ENCODE measurements around the gene DSE. TPM values are rescaled to one million over a fixed set of nuclear protein-coding genes. Genes with fewer than 3 reads are reported as not detected.

The DSE gene
- total and polyA plus RNA-seq, 2 donors (not counting 1 experiment from before 2014, with no cell fraction given) = 8.3 to 8.6 TPM

DNA sequence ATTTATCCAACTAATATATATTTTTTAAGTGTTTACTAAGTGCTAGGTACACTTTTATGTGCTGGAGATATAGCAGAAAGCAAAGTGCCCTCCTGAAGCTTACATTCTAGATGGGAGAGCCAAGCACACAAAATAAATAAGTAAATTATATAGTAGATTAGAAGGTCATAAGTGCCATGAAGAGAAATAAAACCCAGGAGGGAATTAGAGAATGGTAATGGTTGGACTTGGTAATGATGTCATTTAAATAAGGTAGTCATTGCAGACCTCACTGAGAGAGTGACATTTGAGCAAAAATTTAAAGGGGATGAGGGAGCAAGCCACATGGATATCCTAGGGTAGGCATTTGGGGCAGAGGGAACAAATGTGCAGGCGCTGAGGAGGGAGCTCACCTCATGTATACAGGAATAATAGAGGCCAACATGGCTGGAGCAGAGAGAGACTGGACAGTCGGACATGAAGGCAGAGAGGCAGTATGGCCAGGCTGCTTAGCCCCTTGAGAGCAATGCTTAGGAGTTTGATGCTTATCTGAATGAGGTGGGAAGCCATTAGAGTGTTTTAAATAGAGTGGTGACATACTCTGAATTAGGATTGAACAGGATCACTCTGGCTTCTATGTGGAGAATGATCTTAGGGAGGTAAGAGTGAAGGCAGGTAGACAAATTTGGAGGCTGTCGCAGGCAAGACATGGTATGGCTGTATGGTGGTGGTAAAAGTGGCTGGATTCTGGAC is 14.1 kb downstream of the DSE start:
- H3K9me3 Mint-ChIP-seq (ENCODE audit: insufficient read depth) = no peaks in the 10 kb centered on the region
- CTCF ChIA-PET = no interaction called here
- Histone ChIP-seq H3K27ac (ENCODE audit: low read length in 2 of 2) (no peak overlapping the region), H2AFZ (ENCODE audit: insufficient read depth, low read depth, low read length, poor library complexity, severe bottlenecking) (no peak overlapping the region), H3K9me3 (ENCODE audit: control extremely low read depth in 1 of 3, control insufficient read depth in 2 of 3, insufficient read depth in 1 of 3, low read length in 2 of 3) (no peaks in the 10 kb centered on the region), H3K9ac (ENCODE audit: low read length) (no peak overlapping the region), H3K27me3 (replicated peaks in 1 of 4; ENCODE audit: control extremely low read depth in 1 of 4, control insufficient read depth in 3 of 4, insufficient read depth in 4 of 4, low read length in 3 of 4) (no peaks in the 10 kb centered on the region), H3K4me3 (ENCODE audit: control extremely low read depth in 1 of 5, extremely low read depth in 1 of 5, insufficient read depth in 1 of 5, low read depth in 2 of 5, low read length in 4 of 5) (no peak overlapping the region), H4K20me1 (ENCODE audit: control insufficient read depth, insufficient read depth, low read length, poor library complexity, severe bottlenecking) (peaks cover 6% of the 10 kb centered on the region), H3K4me1 (ENCODE audit: control insufficient read depth in 2 of 2, insufficient read depth in 2 of 2, low read length in 2 of 2) (peaks cover 20 to 23% of the 10 kb centered on the region in 2 donors), H3K36me3 (replicated peaks in 1 of 2; ENCODE audit: control extremely low read depth in 1 of 2, control insufficient read depth in 1 of 2, extremely low read depth in 1 of 2, insufficient read depth in 2 of 2, low read length in 1 of 2) (peaks cover 0 to 1% of the 10 kb centered on the region in 2 experiments), H3K79me2 (ENCODE audit: control insufficient read depth, insufficient read depth, low read length) (peaks cover 68% of the 10 kb centered on the region), H3K4me2 (replicated peaks; ENCODE audit: low read depth, low read length, poor library complexity, severe bottlenecking) (no peak overlapping the region)
- peaks cover 33% of the 10 kb centered on the region for H3K4me1 Mint-ChIP-seq
- TF ChIP-seq EZH2 (IDR thresholded peaks at IDR 0.05; ENCODE audit: borderline replicate concordance, insufficient read depth, low read depth, low read length, poor library complexity, severe bottlenecking) = no peak
- TF ChIP-seq, protein P1, sequence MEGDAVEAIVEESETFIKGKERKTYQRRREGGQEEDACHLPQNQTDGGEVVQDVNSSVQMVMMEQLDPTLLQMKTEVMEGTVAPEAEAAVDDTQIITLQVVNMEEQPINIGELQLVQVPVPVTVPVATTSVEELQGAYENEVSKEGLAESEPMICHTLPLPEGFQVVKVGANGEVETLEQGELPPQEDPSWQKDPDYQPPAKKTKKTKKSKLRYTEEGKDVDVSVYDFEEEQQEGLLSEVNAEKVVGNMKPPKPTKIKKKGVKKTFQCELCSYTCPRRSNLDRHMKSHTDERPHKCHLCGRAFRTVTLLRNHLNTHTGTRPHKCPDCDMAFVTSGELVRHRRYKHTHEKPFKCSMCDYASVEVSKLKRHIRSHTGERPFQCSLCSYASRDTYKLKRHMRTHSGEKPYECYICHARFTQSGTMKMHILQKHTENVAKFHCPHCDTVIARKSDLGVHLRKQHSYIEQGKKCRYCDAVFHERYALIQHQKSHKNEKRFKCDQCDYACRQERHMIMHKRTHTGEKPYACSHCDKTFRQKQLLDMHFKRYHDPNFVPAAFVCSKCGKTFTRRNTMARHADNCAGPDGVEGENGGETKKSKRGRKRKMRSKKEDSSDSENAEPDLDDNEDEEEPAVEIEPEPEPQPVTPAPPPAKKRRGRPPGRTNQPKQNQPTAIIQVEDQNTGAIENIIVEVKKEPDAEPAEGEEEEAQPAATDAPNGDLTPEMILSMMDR (IDR thresholded peaks at IDR 0.05) = no peak
- DNase-seq = no peak
- no peak for ATAC-seq (ENCODE audit: low read depth)
- no peak overlapping the region for H3K27ac Mint-ChIP-seq
- H3K27me3 Mint-ChIP-seq = no peaks in the 10 kb centered on the region
- POLR2A ChIA-PET = no interaction called here
- no peak overlapping the region for H3K4me3 Mint-ChIP-seq
- intact Hi-C loops (cut with micrococcal nuclease) = no loop called here
- 92% methylated on average over 3 of the region's 3 CpGs for WGBS (ENCODE audit: insufficient coverage)

DNA sequence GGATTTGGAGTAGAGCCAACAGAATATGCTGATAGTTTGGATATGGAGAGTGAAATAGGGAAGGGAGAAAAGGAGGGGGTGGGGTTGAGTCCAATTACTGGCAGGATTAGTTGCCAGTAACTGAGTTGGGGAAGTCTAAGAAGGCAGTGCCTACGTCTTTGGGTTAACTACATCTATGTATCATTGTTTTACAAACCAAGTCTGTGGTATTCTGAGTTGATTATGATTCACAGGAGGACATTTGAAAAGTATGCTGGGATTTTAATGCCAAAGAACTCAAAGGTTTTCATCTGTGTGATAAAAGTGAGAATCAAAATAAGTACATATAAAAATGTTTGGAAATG is 14.7 kb downstream of the DSE start:
- DNase-seq (no peak), ATAC-seq (ENCODE audit: low read depth) (no peak)
- Histone ChIP-seq H3K79me2 (ENCODE audit: control insufficient read depth, insufficient read depth, low read length) (peaks cover 68% of the 10 kb centered on the region), H3K4me3 (ENCODE audit: control extremely low read depth in 1 of 5, extremely low read depth in 1 of 5, insufficient read depth in 1 of 5, low read depth in 2 of 5, low read length in 4 of 5) (no peak overlapping the region), H3K9ac (ENCODE audit: low read length) (no peak overlapping the region), H3K36me3 (replicated peaks in 1 of 2; ENCODE audit: control extremely low read depth in 1 of 2, control insufficient read depth in 1 of 2, extremely low read depth in 1 of 2, insufficient read depth in 2 of 2, low read length in 1 of 2) (peaks cover 0 to 1% of the 10 kb centered on the region in 2 experiments), H3K4me1 (ENCODE audit: control insufficient read depth in 2 of 2, insufficient read depth in 2 of 2, low read length in 2 of 2) (peaks cover 24 to 27% of the 10 kb centered on the region in 2 donors), H2AFZ (ENCODE audit: insufficient read depth, low read depth, low read length, poor library complexity, severe bottlenecking) (no peak overlapping the region), H3K4me2 (replicated peaks; ENCODE audit: low read depth, low read length, poor library complexity, severe bottlenecking) (no peak overlapping the region), H3K27ac (ENCODE audit: low read length in 2 of 2) (no peak overlapping the region), H3K27me3 (replicated peaks in 1 of 4; ENCODE audit: control extremely low read depth in 1 of 4, control insufficient read depth in 3 of 4, insufficient read depth in 4 of 4, low read length in 3 of 4) (no peaks in the 10 kb centered on the region), H4K20me1 (ENCODE audit: control insufficient read depth, insufficient read depth, low read length, poor library complexity, severe bottlenecking) (peaks cover 6% of the 10 kb centered on the region), H3K9me3 (ENCODE audit: control extremely low read depth in 1 of 3, control insufficient read depth in 2 of 3, insufficient read depth in 1 of 3, low read length in 2 of 3) (no peaks in the 10 kb centered on the region)
- TF ChIP-seq, protein P1 (IDR thresholded peaks at IDR 0.05) = no peak
- TF ChIP-seq EZH2 (IDR thresholded peaks at IDR 0.05; ENCODE audit: borderline replicate concordance, insufficient read depth, low read depth, low read length, poor library complexity, severe bottlenecking) = no peak
- no peaks in the 10 kb centered on the region for H3K9me3 Mint-ChIP-seq (ENCODE audit: insufficient read depth)
- H3K27me3 Mint-ChIP-seq = no peaks in the 10 kb centered on the region
- WGBS (ENCODE audit: insufficient coverage) = no CpG with 5 or more reads among the region's 1 CpG
- CTCF ChIA-PET = no interaction called here
- no peak overlapping the region for H3K27ac Mint-ChIP-seq
- POLR2A ChIA-PET = no interaction called here
- peaks cover 33% of the 10 kb centered on the region for H3K4me1 Mint-ChIP-seq
- intact Hi-C loops (cut with micrococcal nuclease) = no loop called here
- no peak overlapping the region for H3K4me3 Mint-ChIP-seq
